Astrocyte (in vitro differentiated cells and primary cell): ENCODE measurements around the gene ST6GALNAC5. TPM values are rescaled to one million over a fixed set of nuclear protein-coding genes. Genes with fewer than 3 reads are reported as not detected.

Source experiments
- DNase-seq: peaks from one replicate; pipeline ENCODE4 v3.0.0-alpha.2; 2010; ENCODE audit warnings: low read depth
- FAIRE-seq: peaks from 2 replicates; lab custom pipeline; 2011; peaks lifted over from hg19 to GRCh38; lab: Jason Lieb, UNC
- H2AFZ ChIP-seq: 2 replicates; pipeline ENCODE4 v1.6.0; 2012; ENCODE audit warnings: low read depth, low read length, inconsistent platforms
- H3K27ac ChIP-seq: 2 replicates; pipeline ENCODE4 v1.5.1; 2011; ENCODE audit warnings: low read depth, low read length, inconsistent platforms
- H3K27me3 ChIP-seq: 2 replicates; pipeline ENCODE4 v1.6.0; 2011; ENCODE audit warnings: low read length, inconsistent platforms; ENCODE audit not compliant: insufficient read depth
- H3K36me3 ChIP-seq: 2 replicates; pipeline ENCODE4 v1.5.1; 2011; ENCODE audit warnings: low read length, inconsistent platforms; ENCODE audit not compliant: insufficient read depth
- H3K4me1 ChIP-seq: 2 replicates; pipeline ENCODE4 v1.5.1; 2011; ENCODE audit warnings: low read length, inconsistent platforms; ENCODE audit not compliant: insufficient read depth
- H3K4me2 ChIP-seq: 2 replicates; pipeline ENCODE4 v1.6.0; 2012; ENCODE audit warnings: low read length, inconsistent platforms
- H3K4me3 ChIP-seq: 2 replicates; pipeline ENCODE4 v1.5.1; 2011; ENCODE audit warnings: low read depth, mild to moderate bottlenecking, low read length, inconsistent platforms; ENCODE audit not compliant: insufficient read depth
- H3K79me2 ChIP-seq: 2 replicates; pipeline ENCODE4 v1.6.0; 2012; ENCODE audit warnings: mild to moderate bottlenecking, low read length, inconsistent platforms; ENCODE audit not compliant: insufficient read depth
- H3K9ac ChIP-seq: 2 replicates; pipeline ENCODE4 v1.6.0; 2012; ENCODE audit warnings: mild to moderate bottlenecking, low read length, inconsistent platforms
- H3K9me3 ChIP-seq: 2 replicates; pipeline ENCODE4 v1.5.1; 2012; ENCODE audit warnings: low read depth, mild to moderate bottlenecking, low read length, inconsistent platforms; ENCODE audit not compliant: insufficient read depth
- H4K20me1 ChIP-seq: 2 replicates; pipeline ENCODE4 v1.6.0; 2012; ENCODE audit warnings: low read length, inconsistent platforms; ENCODE audit not compliant: insufficient read depth
- H3K27ac Mint-ChIP-seq: one replicate; pipeline ENCODE4 v1.8.0; 2021; ENCODE audit warnings: mild to moderate bottlenecking, mixed read lengths; ENCODE audit not compliant: unreplicated experiment
- H3K27me3 Mint-ChIP-seq: one replicate; pipeline ENCODE4 v1.8.0; 2021; ENCODE audit warnings: low read depth, mixed read lengths; ENCODE audit not compliant: unreplicated experiment
- H3K36me3 Mint-ChIP-seq: one replicate; pipeline ENCODE4 v1.8.0; 2021; ENCODE audit warnings: low read depth, mixed read lengths; ENCODE audit not compliant: unreplicated experiment
- H3K4me1 Mint-ChIP-seq: one replicate; pipeline ENCODE4 v1.8.0; 2021; ENCODE audit warnings: low read depth, mixed read lengths; ENCODE audit not compliant: unreplicated experiment
- H3K4me3 Mint-ChIP-seq: one replicate; pipeline ENCODE4 v1.8.0; 2021; ENCODE audit warnings: mild to moderate bottlenecking, moderate library complexity, mixed read lengths; ENCODE audit not compliant: unreplicated experiment
- H3K9me3 Mint-ChIP-seq: one replicate; pipeline ENCODE4 v1.8.0; 2021; ENCODE audit warnings: mild to moderate bottlenecking, mixed read lengths; ENCODE audit not compliant: unreplicated experiment
- CTCF ChIP-seq: IDR thresholded peaks from 2 replicates; pipeline ENCODE4 v1.5.1; 2011; ENCODE audit warnings: low read depth, mild to moderate bottlenecking, inconsistent platforms, low read length, moderate library complexity; ENCODE audit not compliant: insufficient read depth
- EZH2 ChIP-seq: IDR thresholded peaks from 2 replicates; pipeline ENCODE4 v1.6.1; 2012; ENCODE audit warnings: mild to moderate bottlenecking, low read length, inconsistent platforms; ENCODE audit not compliant: insufficient read depth
- total RNA-seq: library from RNA; stranded (reverse); gene quantifications from 2 replicates; pipeline ENCODE4 v1.2.1, GENCODE V29; 2021

Gene ST6GALNAC5
- total RNA-seq, 1 donor from 2014 or later, result 1.3 TPM

GRCh38 chr1:77061162-77061561 is 193.9 kb downstream of the ST6GALNAC5 start:
- Histone ChIP-seq H4K20me1 (no peaks in the 10 kb centered on the region), H3K36me3 (no peaks in the 10 kb centered on the region), H3K4me3 (no peak overlapping the region), H2AFZ (no peak overlapping the region), H3K4me2 (no peak overlapping the region), H3K27me3 (no peaks in the 10 kb centered on the region), H3K27ac (no peak overlapping the region), H3K9ac (no peak overlapping the region), H3K9me3 (no peaks in the 10 kb centered on the region), H3K4me1 (no peaks in the 10 kb centered on the region), H3K79me2 (no peaks in the 10 kb centered on the region)
- H3K9me3 Mint-ChIP-seq, result no peaks in the 10 kb centered on the region
- H3K4me1 Mint-ChIP-seq, result no peaks in the 10 kb centered on the region
- H3K27me3 Mint-ChIP-seq, result peaks cover 3% of the 10 kb centered on the region
- H3K27ac Mint-ChIP-seq, result no peak overlapping the region
- TF ChIP-seq CTCF (no peak), EZH2 (no peak)
- FAIRE-seq (no peak), DNase-seq (no peak)
- H3K4me3 Mint-ChIP-seq, result no peak overlapping the region
- H3K36me3 Mint-ChIP-seq, result no peaks in the 10 kb centered on the region

GRCh38 chr1:77063118-77063517 is 195.8 kb downstream of the ST6GALNAC5 start:
- peaks cover 2% of the 10 kb centered on the region for H3K27me3 ChIP-seq
- H3K36me3 ChIP-seq, result no peaks in the 10 kb centered on the region
- Mint-ChIP-seq H3K27me3 (no peaks in the 10 kb centered on the region), H3K9me3 (no peaks in the 10 kb centered on the region), H3K4me1 (no peaks in the 10 kb centered on the region), H3K27ac (no peak overlapping the region), H3K36me3 (no peaks in the 10 kb centered on the region), H3K4me3 (no peak overlapping the region)
- H3K9me3 ChIP-seq, result no peaks in the 10 kb centered on the region
- no peaks in the 10 kb centered on the region for H3K79me2 ChIP-seq
- no peak overlapping the region for H3K4me2 ChIP-seq
- no peak for DNase-seq
- H2AFZ ChIP-seq, result no peak overlapping the region
- H3K9ac ChIP-seq, result no peak overlapping the region
- TF ChIP-seq CTCF, result no peak
- TF ChIP-seq EZH2, result no peak
- H3K27ac ChIP-seq, result no peak overlapping the region
- H3K4me3 ChIP-seq, result no peak overlapping the region
- H3K4me1 ChIP-seq, result no peaks in the 10 kb centered on the region
- FAIRE-seq, result no peak
- no peaks in the 10 kb centered on the region for H4K20me1 ChIP-seq

GRCh38 chr1:77064246-77064645 is 197.0 kb downstream of the ST6GALNAC5 start:
- Histone ChIP-seq H4K20me1 (no peaks in the 10 kb centered on the region), H3K9me3 (no peaks in the 10 kb centered on the region), H3K9ac (no peak overlapping the region), H3K4me3 (no peak overlapping the region), H2AFZ (no peak overlapping the region), H3K27me3 (peaks cover 2% of the 10 kb centered on the region), H3K79me2 (no peaks in the 10 kb centered on the region), H3K36me3 (no peaks in the 10 kb centered on the region), H3K4me1 (no peaks in the 10 kb centered on the region), H3K4me2 (no peak overlapping the region), H3K27ac (no peak overlapping the region)
- no peak overlapping the region for H3K27ac Mint-ChIP-seq
- no peak overlapping the region for H3K4me3 Mint-ChIP-seq
- H3K36me3 Mint-ChIP-seq, result no peaks in the 10 kb centered on the region
- no peaks in the 10 kb centered on the region for H3K4me1 Mint-ChIP-seq
- no peaks in the 10 kb centered on the region for H3K27me3 Mint-ChIP-seq
- H3K9me3 Mint-ChIP-seq, result no peaks in the 10 kb centered on the region
- DNase-seq, result no peak
- TF ChIP-seq CTCF (no peak), EZH2 (no peak)
- no peak for FAIRE-seq
